Activated CD4-positive, alpha-beta T cell treated with anti-CD3 and anti-CD28 coated beads, Interleukin-2, amount 50 U/mL, for 1 hour (primary cell): ENCODE data around the gene DENND2A.

Experiments used
- DNase-seq: peaks from one replicate; pipeline ENCODE4 v3.0.0-alpha.2; 2020

DENND2A gene

GRCh38 chr7:140611641-140612040, 29.0 kb downstream of the DENND2A start:
- no peak for DNase-seq

GRCh38 chr7:140610204-140611165, 30.1 kb downstream of the DENND2A start:
- no peak for DNase-seq

GRCh38 chr7:140609646-140610045, 31.0 kb downstream of the DENND2A start:
- no peak for DNase-seq

- no peak for DNase-seq
Measured at GRCh38 chr7:140607441-140607989, 33.1 kb downstream of the DENND2A start.

DNA sequence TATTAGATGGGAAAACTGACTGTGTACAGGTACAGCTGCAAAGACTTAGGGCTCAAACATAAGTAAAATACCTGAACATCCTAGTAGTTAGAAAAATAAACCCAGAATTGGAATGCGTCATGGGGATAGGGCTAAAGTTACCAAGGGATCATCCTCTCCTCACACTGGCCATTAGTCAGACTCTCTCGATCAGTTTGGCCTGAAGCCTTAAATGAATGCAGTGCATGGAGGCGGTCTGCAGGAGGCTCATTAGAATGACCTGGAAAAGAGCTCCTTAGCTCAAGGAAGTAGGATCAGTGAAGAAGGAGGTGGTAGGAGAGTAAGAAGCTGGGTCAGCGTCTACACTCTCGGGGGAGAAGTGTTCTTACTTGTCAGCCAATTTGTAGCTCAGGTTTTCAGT, 35.3 kb downstream of the DENND2A start:
- DNase-seq: no peak

GRCh38 chr7:140604760-140605159, 35.9 kb downstream of the DENND2A start:
- DNase-seq: no peak

DNA sequence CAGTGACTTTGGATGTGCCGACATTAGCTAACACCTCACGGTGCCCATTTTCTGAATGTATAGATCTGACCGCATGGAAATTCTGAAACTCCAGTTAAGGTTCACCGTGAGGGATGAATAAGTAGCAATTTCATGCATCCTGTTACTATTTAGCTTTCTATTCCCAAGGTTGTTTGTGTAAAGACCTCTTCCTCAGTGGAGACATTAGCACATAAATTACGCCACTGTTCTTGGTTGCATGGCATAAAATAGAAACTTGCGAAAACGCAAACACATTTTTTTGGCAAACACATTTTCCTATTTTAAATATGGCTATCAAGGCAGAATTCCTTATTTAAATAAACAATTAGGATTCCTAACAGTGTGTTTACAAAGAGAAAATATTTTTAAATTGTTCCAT, 36.5 kb downstream of the DENND2A start:
- DNase-seq: no peak

DNA sequence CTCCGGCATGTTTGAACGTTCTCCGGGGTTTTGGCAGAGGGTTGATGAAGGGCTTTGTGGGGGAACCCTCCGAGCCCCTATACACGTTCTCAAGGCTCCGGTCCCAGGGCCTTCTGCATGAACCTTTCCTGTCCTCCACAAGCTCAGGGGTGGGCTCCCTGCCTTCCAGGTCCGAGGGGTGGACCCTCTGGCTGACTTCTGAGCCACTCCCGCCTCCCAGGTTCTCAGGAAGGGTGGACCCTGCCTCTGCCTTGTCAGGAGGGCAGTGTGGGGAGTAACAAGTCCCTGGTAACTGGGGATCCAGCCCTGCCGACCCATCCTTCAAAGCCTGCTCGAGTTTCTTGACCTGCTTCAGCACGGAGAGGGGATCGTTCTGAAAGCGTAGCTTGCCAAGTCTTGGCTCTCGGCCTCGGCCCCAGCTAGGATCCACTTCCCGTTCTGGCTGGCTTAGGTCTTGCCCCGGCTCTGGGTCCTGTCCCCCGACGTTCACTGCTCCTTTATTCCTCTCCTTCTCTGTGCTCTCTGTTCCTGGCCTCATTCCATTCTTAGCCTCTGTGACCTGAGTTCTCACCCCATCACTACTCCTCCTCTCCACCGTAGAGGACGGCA, 38.9 kb downstream of the DENND2A start:
- no peak for DNase-seq

DNA sequence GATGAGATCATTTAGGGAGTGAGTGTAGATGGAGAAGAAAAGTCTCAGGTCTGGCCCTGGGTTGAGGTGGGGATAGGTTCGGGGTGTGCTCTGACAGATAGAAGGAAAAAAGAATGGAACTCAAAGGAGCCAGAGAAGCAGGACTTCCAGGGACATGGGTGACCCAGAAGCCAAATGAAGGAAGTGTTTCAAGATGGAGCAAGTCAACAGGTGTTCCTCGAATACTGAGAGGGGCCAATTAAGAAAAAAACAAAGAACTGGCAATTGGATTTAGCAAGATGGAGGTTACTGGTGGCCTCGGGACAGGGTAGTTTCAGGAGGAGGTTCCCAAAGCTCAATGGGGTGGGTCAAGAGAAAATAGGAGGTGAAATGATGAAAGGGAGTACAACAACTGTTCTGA, 40.3 kb downstream of the DENND2A start:
- no peak for DNase-seq

GRCh38 chr7:140597428-140597949, 43.1 kb downstream of the DENND2A start:
- DNase-seq: no peak

DNA sequence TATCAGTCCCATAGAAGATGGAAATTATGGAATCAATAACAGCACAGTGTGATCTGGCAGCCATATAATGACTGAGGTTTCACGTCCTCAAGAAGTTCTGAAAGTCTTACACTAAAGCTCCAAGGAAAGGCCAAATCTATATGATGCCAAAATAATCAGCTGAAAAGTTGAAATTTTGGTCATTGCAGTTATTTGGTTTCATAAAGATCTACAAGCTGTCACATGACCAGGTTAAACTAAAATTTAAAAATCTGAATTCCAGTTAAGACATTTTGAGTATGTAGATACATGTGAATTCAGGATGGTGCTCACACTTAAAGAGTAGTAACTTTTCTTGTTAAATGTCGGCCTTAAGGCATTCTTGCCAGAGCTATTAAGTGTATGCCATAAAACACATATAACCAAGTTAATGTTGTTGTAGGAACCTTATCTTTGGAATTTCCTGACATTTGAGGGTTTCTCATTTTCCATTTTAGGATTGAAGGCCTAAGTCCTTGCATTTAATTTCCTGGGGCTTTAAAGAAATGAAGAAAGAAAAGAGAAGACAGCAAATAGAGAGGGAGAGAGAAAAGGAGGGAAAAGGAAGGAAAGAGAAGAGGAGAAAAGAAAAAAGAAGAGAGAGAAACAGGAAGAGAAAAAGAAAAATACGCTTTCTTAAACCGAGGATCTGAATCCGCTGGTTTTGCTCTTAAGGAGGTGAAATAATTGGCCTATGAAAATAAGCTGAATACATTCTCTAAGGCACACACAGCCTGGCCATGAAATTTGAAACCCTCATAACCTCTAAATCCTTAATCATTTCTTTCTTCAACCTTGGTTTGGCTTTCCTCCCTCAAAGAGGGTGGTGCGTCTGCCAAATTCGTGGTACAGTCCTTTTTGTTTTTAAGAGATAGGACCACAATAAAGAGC, 43.8 kb downstream of the DENND2A start:
- no peak for DNase-seq

DNA sequence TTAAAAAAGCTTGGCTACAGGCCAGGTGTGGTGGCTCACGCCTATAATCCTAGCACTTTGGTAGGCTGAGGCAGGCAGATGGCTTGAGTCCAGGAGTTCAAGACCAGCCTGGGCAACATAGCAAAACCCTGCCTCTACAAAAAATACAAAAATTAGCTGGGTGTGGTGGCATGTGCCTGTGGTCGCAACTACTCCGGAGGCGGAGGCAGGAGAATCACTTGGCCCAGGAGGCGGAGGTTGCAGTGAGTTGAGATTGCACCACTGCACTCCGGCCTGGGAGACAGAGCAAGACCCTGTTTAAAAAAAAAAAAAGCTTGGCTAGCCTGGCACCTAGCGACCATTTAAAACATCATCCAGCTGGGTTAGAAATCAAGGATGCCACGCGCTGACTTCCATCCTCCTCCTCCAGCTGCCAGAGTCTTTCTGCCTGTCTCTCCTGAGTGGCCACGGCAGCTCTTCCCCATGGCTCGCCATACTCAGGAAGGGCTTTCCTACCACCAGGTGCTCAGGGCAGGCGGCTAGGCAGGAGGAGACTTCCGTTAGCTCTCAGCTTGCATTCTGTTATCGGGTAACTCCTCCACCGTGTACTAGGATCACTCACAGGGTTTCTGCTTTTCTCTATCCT, 45.0 kb downstream of the DENND2A start:
- no peak for DNase-seq

DNA sequence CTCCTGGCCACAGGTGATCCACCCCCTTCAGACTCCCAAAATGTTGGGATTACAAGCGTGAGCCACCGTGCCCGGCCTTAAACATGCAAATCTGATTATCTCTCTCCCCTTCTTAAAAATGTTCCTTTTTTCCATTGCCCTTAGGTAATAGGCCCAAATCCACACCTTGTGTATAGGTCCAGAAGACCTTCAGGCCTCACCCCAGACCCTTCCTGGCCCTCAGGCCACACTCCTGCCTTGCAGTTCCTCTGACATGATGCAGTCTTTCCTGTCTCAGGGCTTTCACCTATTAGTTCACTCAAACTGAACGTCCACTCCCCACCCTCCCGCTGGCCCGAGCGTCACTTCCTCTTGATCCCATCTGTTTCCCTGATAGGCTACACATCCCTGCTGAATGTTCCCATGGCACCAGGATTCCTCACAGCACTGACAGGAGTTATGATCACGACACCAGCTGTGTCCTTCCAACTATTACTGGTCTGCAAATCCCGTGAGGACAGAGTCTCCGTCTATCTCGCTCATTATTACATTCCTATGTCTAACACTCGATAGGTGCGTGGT, 46.4 kb downstream of the DENND2A start:
- DNase-seq: no peak

DNA sequence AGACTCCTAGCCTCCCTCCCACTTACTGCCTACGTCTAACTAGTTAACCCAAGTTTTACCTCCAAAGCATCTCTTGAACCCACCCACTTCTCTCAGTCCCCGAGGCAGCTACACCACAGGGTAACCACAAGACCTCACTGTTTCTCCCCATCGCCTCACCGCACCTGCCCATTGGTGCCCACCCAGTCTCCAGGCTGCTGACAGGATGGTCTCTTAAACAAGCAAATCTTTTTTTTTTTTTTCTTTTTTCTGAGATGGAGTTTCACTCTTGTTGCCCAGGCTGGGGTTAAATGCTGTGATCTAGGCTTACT, 47.0 kb downstream of the DENND2A start:
- no peak for DNase-seq

GRCh38 chr7:140592964-140593671, 47.5 kb downstream of the DENND2A start:
- DNase-seq: no peak

DNA sequence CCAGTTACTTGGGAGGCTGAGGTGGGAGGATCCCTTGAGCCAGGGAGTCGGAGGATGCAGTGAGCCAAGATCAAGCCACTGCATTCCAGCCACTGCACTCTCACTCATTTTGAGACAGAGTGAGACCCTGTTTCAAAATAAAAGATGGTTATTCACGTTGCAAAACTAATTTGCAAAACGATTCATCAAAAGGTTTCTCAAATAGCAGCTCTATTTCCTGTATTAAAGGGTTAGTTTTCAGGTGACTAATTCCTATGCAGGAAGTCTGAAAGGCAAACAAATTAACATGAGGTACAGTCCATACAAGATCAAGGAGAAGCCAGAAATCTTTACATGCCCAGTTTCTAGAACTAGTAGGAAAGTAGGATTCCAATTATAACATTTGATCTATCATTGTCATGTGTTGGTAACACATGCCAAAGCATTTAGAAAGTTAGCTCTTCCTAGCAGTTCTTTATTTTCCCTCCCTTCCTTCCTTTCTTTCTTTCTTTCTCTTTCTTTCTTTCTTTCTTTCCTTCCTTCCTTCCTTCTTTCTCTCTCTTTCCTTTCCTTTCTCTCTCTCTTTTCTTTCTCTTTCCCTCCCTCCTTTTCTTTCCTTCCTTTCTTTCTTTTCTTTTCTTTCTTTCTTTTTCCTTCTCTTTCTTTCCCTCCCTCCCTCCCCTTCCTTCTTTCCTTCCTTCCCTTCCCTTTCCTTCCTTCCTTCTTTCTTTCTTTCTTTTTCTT, 49.3 kb downstream of the DENND2A start:
- DNase-seq: no peak

GRCh38 chr7:140587243-140587642, 53.4 kb downstream of the DENND2A start:
- DNase-seq: no peak

- no peak for DNase-seq
Measured at GRCh38 chr7:140586516-140586915, 54.1 kb downstream of the DENND2A start.

DNA sequence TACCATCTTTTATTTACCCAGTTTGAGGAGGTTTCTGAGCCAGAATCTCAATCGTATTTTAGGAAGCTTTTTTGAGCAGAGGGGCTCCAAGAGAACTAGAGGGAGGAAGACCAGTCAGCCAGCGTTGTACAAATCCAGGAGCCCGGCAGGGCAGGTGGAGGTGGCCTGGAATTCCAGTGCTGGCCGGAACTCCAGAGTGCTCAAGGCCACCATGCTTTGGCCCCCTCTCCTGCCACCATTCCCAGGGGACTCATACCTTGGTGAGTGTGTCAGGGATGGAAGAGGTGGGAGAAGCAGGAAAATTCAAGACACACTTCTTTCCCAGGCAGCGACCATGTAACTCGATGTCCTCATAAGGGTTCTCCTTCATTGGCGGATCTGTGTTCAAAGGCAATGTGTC, 55.3 kb downstream of the DENND2A start:
- no peak for DNase-seq

- DNase-seq: no peak
Measured at GRCh38 chr7:140584195-140584851, 56.3 kb downstream of the DENND2A start.
